HG02981 (cell line): ENCODE results near the gene METTL16.

Experiments used
- ATAC-seq: cut with Tn5 transposase; IDR thresholded peaks from one replicate; pipeline ENCODE4 v1.9.1; 2021; ENCODE audit warnings: mild to moderate bottlenecking, moderate library complexity; ENCODE audit not compliant: unreplicated experiment

The METTL16 gene

GRCh38 chr17:2368359-2368758 is 143.3 kb downstream of the METTL16 start:
- ATAC-seq: no peak

GRCh38 chr17:2366747-2367494 is 144.8 kb downstream of the METTL16 start:
- ATAC-seq: no peak
